KMS-11 (cell line): Measurements from ENCODE around the gene CNTN5.

Source experiments
- H2AFZ ChIP-seq: fragments of 200-600 bp; sonication (generic); 2 replicates; pipeline ENCODE4 v1.6.1; 2016; ENCODE audit warnings: antibody characterized with exemption, mixed run types, low read depth
- H3K27ac ChIP-seq: fragments of 200-600 bp; sonication (generic); 2 replicates; pipeline ENCODE4 v1.6.1; 2016; ENCODE audit warnings: mild to moderate bottlenecking, mixed run types
- H3K27me3 ChIP-seq: fragments of 200-600 bp; sonication (generic); 2 replicates; pipeline ENCODE4 v1.6.1; 2017; ENCODE audit warnings: mild to moderate bottlenecking, low read depth, mixed run types, moderate library complexity; ENCODE audit not compliant: insufficient read depth
- H3K36me3 ChIP-seq: fragments of 200-600 bp; sonication (generic); 2 replicates; pipeline ENCODE4 v1.6.1; 2017; ENCODE audit warnings: mild to moderate bottlenecking, mixed run types; ENCODE audit not compliant: insufficient read depth
- H3K4me1 ChIP-seq: fragments of 200-600 bp; sonication (generic); 2 replicates; pipeline ENCODE4 v1.6.1; 2016; ENCODE audit warnings: mild to moderate bottlenecking, low read depth, mixed run types; ENCODE audit not compliant: poor library complexity, severe bottlenecking
- H3K4me2 ChIP-seq: fragments of 200-600 bp; sonication (generic); 2 replicates; pipeline ENCODE4 v1.7.0; 2016; ENCODE audit warnings: mild to moderate bottlenecking, mixed run types
- H3K4me3 ChIP-seq: fragments of 200-600 bp; sonication (generic); IDR thresholded peaks from 2 replicates; pipeline ENCODE4 v1.6.1; 2017; ENCODE audit warnings: low read depth, low read length, mixed read lengths; ENCODE audit not compliant: insufficient read depth
- H3K79me2 ChIP-seq: fragments of 200-600 bp; sonication (generic); 2 replicates; pipeline ENCODE4 v1.6.1; 2016; ENCODE audit warnings: low read depth, mixed run types; ENCODE audit not compliant: insufficient read depth
- H3K9ac ChIP-seq: fragments of 200-600 bp; sonication (generic); 2 replicates; pipeline ENCODE4 v1.6.1; 2016; ENCODE audit warnings: mild to moderate bottlenecking, mixed run types
- H4K20me1 ChIP-seq: fragments of 200-600 bp; sonication (generic); 2 replicates; pipeline ENCODE4 v1.6.1; 2016; ENCODE audit warnings: mild to moderate bottlenecking, mixed run types; ENCODE audit not compliant: insufficient read depth
- CTCF ChIP-seq: fragments of 200-600 bp; sonication (generic); conservative IDR thresholded peaks from 2 replicates; pipeline ENCODE4 v1.6.1; 2017; ENCODE audit warnings: low read depth, mild to moderate bottlenecking, antibody characterized with exemption, low read length, moderate library complexity, mixed read lengths

CNTN5 gene

GRCh38 chr11:100203789-100204188 lies 1183.0 kb downstream of the CNTN5 start:
- Histone ChIP-seq H3K27ac (no peak overlapping the region), H3K27me3 (no peaks in the 10 kb centered on the region), H3K79me2 (no peaks in the 10 kb centered on the region), H4K20me1 (no peaks in the 10 kb centered on the region), H2AFZ (no peak overlapping the region), H3K4me1 (no peaks in the 10 kb centered on the region), H3K4me3 (no peak overlapping the region), H3K36me3 (no peaks in the 10 kb centered on the region), H3K4me2 (no peak overlapping the region), H3K9ac (no peak overlapping the region)
- no peak for TF ChIP-seq CTCF

GRCh38 chr11:100205926-100206325 lies 1185.2 kb downstream of the CNTN5 start:
- Histone ChIP-seq H3K27ac (no peak overlapping the region), H3K4me2 (no peak overlapping the region), H3K27me3 (no peaks in the 10 kb centered on the region), H4K20me1 (no peaks in the 10 kb centered on the region), H3K4me3 (no peak overlapping the region), H3K79me2 (no peaks in the 10 kb centered on the region), H3K36me3 (no peaks in the 10 kb centered on the region), H3K9ac (no peak overlapping the region), H2AFZ (no peak overlapping the region), H3K4me1 (no peaks in the 10 kb centered on the region)
- no peak for TF ChIP-seq CTCF

GRCh38 chr11:100208207-100208606 lies 1187.5 kb downstream of the CNTN5 start:
- Histone ChIP-seq H3K27me3 (no peaks in the 10 kb centered on the region), H3K4me1 (no peaks in the 10 kb centered on the region), H3K36me3 (no peaks in the 10 kb centered on the region), H3K4me2 (no peak overlapping the region), H4K20me1 (no peaks in the 10 kb centered on the region), H3K9ac (no peak overlapping the region), H3K79me2 (no peaks in the 10 kb centered on the region), H3K27ac (no peak overlapping the region), H3K4me3 (no peak overlapping the region), H2AFZ (no peak overlapping the region)
- TF ChIP-seq CTCF = no peak

GRCh38 chr11:100214791-100215190 lies 1194.0 kb downstream of the CNTN5 start:
- H3K4me3 ChIP-seq = no peak overlapping the region
- no peaks in the 10 kb centered on the region for H3K27me3 ChIP-seq
- no peak overlapping the region for H3K4me2 ChIP-seq
- H4K20me1 ChIP-seq = no peaks in the 10 kb centered on the region
- no peaks in the 10 kb centered on the region for H3K4me1 ChIP-seq
- H3K79me2 ChIP-seq = no peaks in the 10 kb centered on the region
- no peak for TF ChIP-seq CTCF
- no peak overlapping the region for H2AFZ ChIP-seq
- no peaks in the 10 kb centered on the region for H3K36me3 ChIP-seq
- H3K9ac ChIP-seq = no peak overlapping the region
- no peak overlapping the region for H3K27ac ChIP-seq
